ACHN (cell line): Measurements from ENCODE around the gene OSBPL1A.

ENCODE experiments used
- DNase-seq: peaks from one replicate; pipeline ENCODE4 v3.0.0-alpha.2; 2015
- in situ Hi-C: cut with HindIII; loops from 2 replicates; pipeline ENCODE4 v1.10.0; 2017; ENCODE audit warnings: low sequenced_read_pairs, low pct_ligation_motif_present, low pct_unique_long_range_greater_than_20kb

The OSBPL1A gene

DNA sequence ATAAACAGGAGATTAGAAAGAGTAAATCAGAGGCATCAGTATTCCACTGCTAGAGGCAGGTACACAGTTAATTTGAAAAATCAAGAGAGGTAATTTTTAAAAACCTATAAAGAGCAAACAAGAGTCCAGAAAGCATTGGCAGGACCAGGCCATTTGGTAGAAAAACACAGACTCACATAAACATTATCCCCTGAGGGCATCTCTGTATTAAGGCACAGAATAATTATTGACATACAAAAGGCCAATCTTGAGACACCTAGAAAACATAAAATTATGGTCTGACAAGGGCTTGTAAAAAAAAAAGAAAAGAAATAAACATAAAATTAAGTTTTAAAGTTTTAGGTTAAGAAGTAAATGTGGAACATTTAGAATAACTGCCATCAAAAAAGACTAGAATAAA, 120.6 kb downstream of the OSBPL1A start:
- in situ Hi-C loops = no loop called here
- DNase-seq = no peak

DNA sequence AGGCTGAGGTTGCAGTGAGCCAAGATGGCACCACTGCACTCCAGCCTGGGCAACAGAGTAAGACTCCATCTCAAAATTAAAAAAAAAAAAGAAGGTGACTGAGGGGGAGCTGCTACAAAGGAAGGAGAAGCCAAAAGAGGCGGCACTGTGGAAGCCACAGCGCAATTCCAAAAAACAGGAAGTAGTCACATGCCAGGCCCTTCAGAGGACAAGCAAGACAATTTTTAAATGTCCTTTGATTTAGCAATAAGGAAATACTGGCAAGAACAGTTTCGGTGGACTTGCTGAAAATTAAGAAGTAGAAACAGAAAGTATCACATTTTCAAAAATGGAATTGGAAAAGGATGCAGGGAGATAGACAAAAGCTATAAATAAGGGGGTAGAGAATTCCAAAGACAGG, 122.8 kb downstream of the OSBPL1A start:
- in situ Hi-C loops = no loop called here
- no peak for DNase-seq

DNA sequence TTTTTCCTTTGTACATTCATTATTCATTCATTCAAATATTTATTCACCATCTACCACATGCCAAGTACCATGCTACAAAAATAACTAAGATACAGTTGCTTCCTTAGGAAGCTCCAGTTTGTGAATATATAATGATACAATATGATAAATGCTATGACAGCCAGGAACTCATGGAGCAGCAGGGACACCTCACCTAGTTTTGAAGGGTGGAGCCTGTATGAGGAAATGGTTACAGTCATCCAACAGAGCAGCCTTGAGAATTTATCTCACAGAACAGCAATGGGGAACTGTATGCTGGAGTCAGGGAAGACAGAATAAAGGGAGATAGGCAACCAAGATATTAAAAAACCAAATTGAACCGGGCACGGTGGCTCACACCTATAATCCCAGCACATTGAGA, 124.0 kb downstream of the OSBPL1A start:
- in situ Hi-C loops = no loop called here
- no peak for DNase-seq

GRCh38 chr18:24272229-24272525, 125.4 kb downstream of the OSBPL1A start:
- DNase-seq = no peak
- in situ Hi-C loops = no loop called here

GRCh38 chr18:24271381-24272228, 126.0 kb downstream of the OSBPL1A start:
- in situ Hi-C loops = no loop called here
- DNase-seq = peak; percentile 73

GRCh38 chr18:24270937-24271380, 126.7 kb downstream of the OSBPL1A start:
- DNase-seq = peak; percentile 54
- in situ Hi-C loops = no loop called here

DNA sequence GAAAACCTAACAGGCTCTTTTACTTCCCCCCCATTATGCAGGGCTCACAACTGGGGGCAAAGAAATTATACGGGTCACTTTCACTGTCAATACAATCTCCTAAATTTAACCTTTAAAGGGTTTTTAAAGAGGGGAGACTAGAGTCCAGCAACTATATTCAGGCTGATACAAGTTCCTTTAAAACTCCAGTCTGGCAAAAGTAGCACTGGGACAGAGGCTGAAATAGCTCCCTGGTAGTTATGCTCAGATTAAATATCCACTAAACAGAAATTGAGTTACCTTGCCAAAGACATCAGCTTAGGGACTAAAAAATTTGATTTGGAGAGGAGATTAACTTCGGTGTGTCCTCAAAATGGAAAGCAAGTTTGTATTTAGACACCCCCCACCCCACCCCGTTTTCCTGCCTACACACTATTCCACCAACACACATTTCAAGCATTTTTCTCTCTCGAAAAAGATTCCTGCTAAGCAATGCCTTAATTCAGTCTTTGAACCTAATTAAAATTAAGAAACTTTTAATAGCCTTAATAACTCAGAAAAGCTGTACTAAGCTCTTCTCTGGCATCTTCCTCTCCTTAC, 127.2 kb downstream of the OSBPL1A start:
- peak; percentile 3 for DNase-seq
- in situ Hi-C loops = no loop called here

- no peak for DNase-seq
- in situ Hi-C loops = no loop called here
These were observed 128.7 kb downstream of the OSBPL1A start for GRCh38 chr18:24268784-24269550.

GRCh38 chr18:24267878-24268277, 129.7 kb downstream of the OSBPL1A start:
- in situ Hi-C loops = no loop called here
- DNase-seq = no peak

GRCh38 chr18:24266131-24266530, 131.5 kb downstream of the OSBPL1A start:
- DNase-seq = no peak

GRCh38 chr18:24265502-24266064, 132.0 kb downstream of the OSBPL1A start:
- in situ Hi-C loops = no loop called here
- DNase-seq = no peak

More at GRCh38 chr18:24266131-24266530, 131.5 kb downstream of the OSBPL1A start:
- in situ Hi-C loops = no loop called here

- in situ Hi-C loops = no loop called here
- DNase-seq = no peak
These were observed 134.6 kb downstream of the OSBPL1A start for GRCh38 chr18:24263050-24263449.

DNA sequence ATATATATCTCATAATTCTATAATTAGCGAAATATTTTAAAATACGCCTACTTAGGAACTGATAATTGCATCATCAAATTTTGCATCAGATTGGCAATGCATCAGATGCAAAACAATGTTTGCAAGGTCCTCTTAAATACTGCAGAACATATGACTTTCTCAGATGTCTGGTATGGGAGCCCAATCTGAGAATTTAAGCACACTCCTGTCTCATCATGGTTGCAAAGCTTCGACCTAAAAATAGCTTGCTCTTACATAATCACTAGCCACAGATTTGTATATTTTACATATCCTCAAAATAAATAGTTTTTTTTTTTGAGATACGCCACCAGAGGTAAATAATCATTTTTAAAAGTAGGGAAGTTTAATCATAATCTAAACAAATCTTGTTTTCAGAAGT, 135.5 kb downstream of the OSBPL1A start:
- in situ Hi-C loops = no loop called here

GRCh38 chr18:24259869-24260641, 137.6 kb downstream of the OSBPL1A start:
- in situ Hi-C loops = no loop called here
- DNase-seq = no peak

More for the DNA sequence above, 135.5 kb downstream of the OSBPL1A start:
- no peak for DNase-seq

- DNase-seq = no peak
- in situ Hi-C loops = no loop called here
These were observed 143.6 kb downstream of the OSBPL1A start for GRCh38 chr18:24254071-24254470.

GRCh38 chr18:24249716-24250115, 147.9 kb downstream of the OSBPL1A start:
- in situ Hi-C loops = no loop called here
- no peak for DNase-seq

DNA sequence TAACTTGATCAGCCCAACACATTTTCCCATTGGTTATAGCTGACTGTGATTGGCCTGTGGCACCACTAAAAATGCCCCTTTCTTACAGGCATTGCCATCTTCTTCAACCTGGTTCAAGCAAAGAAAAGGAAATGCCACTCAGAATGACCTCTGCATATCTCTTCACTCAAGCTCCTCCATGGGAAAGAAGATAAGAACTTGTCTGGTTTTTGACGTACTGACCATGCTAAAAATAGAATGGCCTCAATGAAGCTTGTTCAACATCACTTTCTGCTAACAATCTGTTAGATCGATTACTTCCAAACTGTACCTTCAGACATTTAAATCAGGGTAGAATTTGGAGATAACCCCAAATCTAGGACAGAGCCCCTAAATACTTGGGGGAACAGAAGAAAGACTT, 149.3 kb downstream of the OSBPL1A start:
- no peak for DNase-seq
- in situ Hi-C loops = no loop called here

DNA sequence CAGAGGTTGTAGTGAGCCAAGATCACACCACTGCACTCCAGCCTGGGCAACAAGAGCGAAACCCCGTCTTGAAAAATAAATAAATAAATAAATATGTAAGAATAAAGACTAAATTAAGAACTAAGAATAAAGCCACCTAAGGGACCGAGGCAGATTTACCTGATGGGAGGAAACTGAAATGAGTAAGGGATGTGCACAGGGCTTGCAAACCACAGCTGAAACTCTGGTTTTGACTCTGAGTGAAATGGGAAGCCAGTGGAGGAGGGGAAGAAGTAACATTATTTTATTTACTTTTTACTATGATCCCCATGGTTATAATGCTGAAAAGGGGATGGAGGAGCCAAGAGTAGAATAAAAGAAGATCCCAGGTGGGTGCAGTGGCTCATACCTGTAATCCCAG, 151.5 kb downstream of the OSBPL1A start:
- in situ Hi-C loops = no loop called here
- no peak for DNase-seq

DNA sequence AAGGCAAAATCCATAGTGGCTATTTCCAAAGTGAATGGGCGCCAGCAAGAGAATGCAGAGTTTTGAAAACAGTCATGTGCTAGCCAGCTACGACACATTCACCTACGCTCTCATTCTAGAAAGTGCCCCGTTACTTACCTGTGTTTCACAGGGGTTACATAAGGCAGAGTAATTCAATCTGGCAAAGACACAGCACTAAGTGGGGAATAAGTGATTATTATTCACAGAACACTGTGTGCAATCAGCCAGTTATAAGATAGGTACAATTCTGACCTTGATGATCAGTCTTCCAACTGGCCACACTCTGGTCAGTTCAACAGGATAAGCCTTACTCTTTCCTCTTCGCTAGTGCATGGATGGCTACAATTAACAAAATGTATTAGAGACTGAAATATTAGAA, 152.9 kb downstream of the OSBPL1A start:
- in situ Hi-C loops = no loop called here
- no peak for DNase-seq
